GM23338 (cell line): ENCODE data around the gene INPP5D. TPM values are rescaled to one million over a fixed set of nuclear protein-coding genes. Genes with fewer than 3 reads are reported as not detected.
A peak's percentile ranks its signal among the peaks of the same experiment; 100 is the strongest.

Experiments
- ATAC-seq: fragments of 200-7000 bp; cut with Tn5 transposase; 3 replicates; pipeline ENCODE4 v1.9.1; 2020
- DNase-seq: peaks from one replicate; pipeline ENCODE4 v3.0.0-alpha.2; 2015; ENCODE audit warnings: low spot score
- H2AFZ ChIP-seq: fragments of 200-600 bp; sonication (generic); 2 replicates; pipeline ENCODE4 v1.8.0; 2016; ENCODE audit warnings: antibody characterized with exemption, mild to moderate bottlenecking, moderate library complexity
- H3F3A ChIP-seq: fragments of 200-600 bp; sonication (generic); replicated peaks from 2 replicates; pipeline ENCODE4 v1.8.0; 2017; ENCODE audit warnings: antibody characterized with exemption, mixed run types, low read depth
- H3K27ac ChIP-seq: fragments of 200-600 bp; sonication (generic); 2 replicates; pipeline ENCODE4 v1.6.1; 2016; ENCODE audit warnings: low read depth
- H3K27me3 ChIP-seq: fragments of 200-600 bp; sonication (generic); 2 replicates; pipeline ENCODE4 v1.8.0; 2016; ENCODE audit warnings: mild to moderate bottlenecking, mixed run types, moderate library complexity; ENCODE audit not compliant: insufficient read depth
- H3K36me3 ChIP-seq: fragments of 200-600 bp; sonication (generic); 2 replicates; pipeline ENCODE4 v1.8.0; 2016; ENCODE audit warnings: mild to moderate bottlenecking; ENCODE audit not compliant: insufficient read depth
- H3K4me1 ChIP-seq: fragments of 200-600 bp; sonication (generic); 2 replicates; pipeline ENCODE4 v1.8.0; 2016; ENCODE audit warnings: mild to moderate bottlenecking, moderate library complexity; ENCODE audit not compliant: insufficient read depth
- H3K4me2 ChIP-seq: fragments of 200-600 bp; sonication (generic); 2 replicates; pipeline ENCODE4 v1.7.1; 2017; ENCODE audit warnings: mixed run types
- H3K4me3 ChIP-seq: fragments of 200-600 bp; sonication (generic); 2 replicates; pipeline ENCODE4 v1.6.1; 2016; ENCODE audit warnings: mixed run types
- H3K79me2 ChIP-seq: fragments of 200-600 bp; sonication (generic); replicated peaks from 2 replicates; pipeline ENCODE4 v1.8.0; 2017; ENCODE audit warnings: mild to moderate bottlenecking; ENCODE audit not compliant: insufficient read depth
- H3K9me2 ChIP-seq: fragments of 200-600 bp; sonication (generic); 2 replicates; pipeline ENCODE4 v1.8.0; 2017; ENCODE audit not compliant: insufficient read depth
- H4K20me1 ChIP-seq: fragments of 200-600 bp; sonication (generic); replicated peaks from 2 replicates; pipeline ENCODE4 v1.8.0; 2017; ENCODE audit warnings: mild to moderate bottlenecking; ENCODE audit not compliant: insufficient read depth
- H3K27ac Mint-ChIP-seq: 2 replicates; pipeline ENCODE4 v1.8.0; 2020; ENCODE audit warnings: inconsistent platforms, mild to moderate bottlenecking, moderate library complexity, mixed read lengths
- H3K27me3 Mint-ChIP-seq: 3 replicates; pipeline ENCODE4 v1.8.0; 2022; ENCODE audit warnings: low read depth, mild to moderate bottlenecking, moderate library complexity, mixed read lengths, inconsistent platforms; ENCODE audit not compliant: insufficient read depth, poor library complexity
- H3K36me3 Mint-ChIP-seq: 3 replicates; pipeline ENCODE4 v1.8.0; 2021; ENCODE audit warnings: low read depth, mild to moderate bottlenecking, inconsistent platforms, moderate library complexity, mixed read lengths
- H3K4me1 Mint-ChIP-seq: 3 replicates; pipeline ENCODE4 v1.8.0; 2020; ENCODE audit warnings: mild to moderate bottlenecking, inconsistent platforms, mixed read lengths
- H3K4me3 Mint-ChIP-seq: 3 replicates; pipeline ENCODE4 v1.8.0; 2021; ENCODE audit warnings: moderate library complexity, mild to moderate bottlenecking, inconsistent platforms, mixed read lengths
- H3K9me3 Mint-ChIP-seq: 3 replicates; pipeline ENCODE4 v1.8.0; 2020; ENCODE audit warnings: moderate library complexity, mild to moderate bottlenecking, inconsistent platforms, mixed read lengths
- CREB1 ChIP-seq: fragments of 250-450 bp; sonication (Bioruptor Pico); IDR thresholded peaks from 2 replicates; pipeline ENCODE4 v1.5.0; 2020; ENCODE audit warnings: low read depth, mild to moderate bottlenecking, moderate library complexity
- CTCF ChIP-seq, 2 experiments: fragments of 200-600 bp in 1 of 2; sonication (generic) in 1 of 2; conservative IDR thresholded peaks; 2 replicates each; pipeline versions ENCODE4 v1.5.1 to v1.6.1; 2016 to 2017; ENCODE audit warnings: antibody characterized with exemption in 2 of 2, low read depth in 2 of 2, mild to moderate bottlenecking in 2 of 2, moderate library complexity in 1 of 2
- ETS1 ChIP-seq: IDR thresholded peaks from 2 replicates; pipeline ENCODE4 v1.6.1; 2016; ENCODE audit warnings: antibody characterized with exemption
- NANOG ChIP-seq: IDR thresholded peaks from 2 replicates; pipeline ENCODE4 v1.6.1; 2016; ENCODE audit warnings: antibody characterized with exemption, borderline replicate concordance
- STAT1 ChIP-seq: IDR thresholded peaks from one replicate; pipeline ENCODE4 v1.6.1; 2016; ENCODE audit warnings: antibody characterized with exemption; ENCODE audit not compliant: unreplicated experiment
- ZNF331 ChIP-seq: fragments of 250-450 bp; sonication (Bioruptor Pico); IDR thresholded peaks from 2 replicates; pipeline ENCODE4 v1.5.0; 2020; ENCODE audit warnings: low read depth, mild to moderate bottlenecking, moderate library complexity
- polyA plus RNA-seq: library from polyadenylated mRNA; unstranded; fragments of >200 nt; fragmentation: Nextera tagmentation; extraction: Ambion mirVana; gene quantifications from 2 replicates; pipeline ENCODE4 v1.2.1, GENCODE V29; 2016
- total RNA-seq: library from RNA; depleted of rRNA; stranded (reverse); fragments of >200 nt; shearing (Covaris generic); gene quantifications from 2 replicates; pipeline ENCODE4 v1.2.3, GENCODE V29; 2014

Gene INPP5D
- total and polyA plus RNA-seq, 2 experiments from 2014 or later: 6.6 to 8.3 TPM

GRCh38 chr2:233053928-233054784, 6.0 kb upstream of the INPP5D start:
- no peak overlapping the region for H3K4me3 ChIP-seq
- H3K79me2 ChIP-seq: no peaks in the 10 kb centered on the region
- H3K36me3 Mint-ChIP-seq: no peaks in the 10 kb centered on the region
- peak overlapping the region; percentile 65; the same call in 1 of the 2 replicates for H3K4me2 ChIP-seq
- H3F3A ChIP-seq: 0 out of 2 replicates have a peak, but pooled peaks cover 7% of the 10 kb centered on the region
- H3K9me3 Mint-ChIP-seq: no peaks in the 10 kb centered on the region
- no peak overlapping the region for H3K27ac ChIP-seq
- H3K27me3 ChIP-seq: no peaks in the 10 kb centered on the region
- peaks cover 7% of the 10 kb centered on the region; the same call in 1 of the 2 replicates for H3K9me2 ChIP-seq
- peaks cover 38% of the 10 kb centered on the region for H3K4me1 Mint-ChIP-seq
- peaks cover 14% of the 10 kb centered on the region for H3K27me3 Mint-ChIP-seq
- peak overlapping the region; percentile 93 for H2AFZ ChIP-seq
- peaks cover 29% of the 10 kb centered on the region for H3K4me1 ChIP-seq
- H3K27ac Mint-ChIP-seq: no peak overlapping the region
- no peak overlapping the region for H3K4me3 Mint-ChIP-seq
- no peaks in the 10 kb centered on the region for H3K36me3 ChIP-seq
- H4K20me1 ChIP-seq: no peaks in the 10 kb centered on the region
- TF ChIP-seq CTCF (conservative IDR thresholded peaks at IDR 0.05; ENCODE audit: low read depth in 2 of 2): peak; percentile 96 to 98
- no peak for TF ChIP-seq NANOG
- no peak for TF ChIP-seq ETS1
- peak; percentile 69 for ATAC-seq
- DNase-seq: peak; percentile 85

- ATAC-seq (no peak), DNase-seq (no peak)
- Mint-ChIP-seq H3K4me1 (peaks cover 28% of the 10 kb centered on the region), H3K27me3 (peaks cover 8% of the 10 kb centered on the region), H3K27ac (no peak overlapping the region), H3K36me3 (no peaks in the 10 kb centered on the region), H3K9me3 (no peaks in the 10 kb centered on the region), H3K4me3 (no peak overlapping the region)
- Histone ChIP-seq H3K4me1 (peaks cover 19% of the 10 kb centered on the region), H3K36me3 (no peaks in the 10 kb centered on the region), H3K4me3 (no peak overlapping the region), H3K79me2 (no peaks in the 10 kb centered on the region), H3K9me2 (no peaks in the 10 kb centered on the region), H3K4me2 (no peak overlapping the region), H3K27me3 (no peaks in the 10 kb centered on the region), H3K27ac (no peak overlapping the region), H3F3A (0 out of 2 replicates have a peak, but pooled peaks cover 7% of the 10 kb centered on the region), H4K20me1 (no peaks in the 10 kb centered on the region), H2AFZ (no peak overlapping the region)
- TF ChIP-seq ZNF331 (no peak), STAT1 (no peak), CREB1 (CRISPR knock-in tag) (no peak)
Observed at GRCh38 chr2:233055362-233055761, 4.8 kb upstream of the INPP5D start.
